GM11168 (cell line): ENCODE data around the gene HIVEP2.
"Not testable (repeated sequence)": the region's sequence is repeated elsewhere in the genome, so short reads cannot be mapped to it uniquely, and the experiment has no call there.

Experiments
- in situ Hi-C: fragments of 300-500 bp; cut with MboI; formaldehyde crosslinking; loops from one replicate; pipeline ENCODE4 v1.12.0; 2022; ENCODE audit warnings: low sequenced_read_pairs; ENCODE audit not compliant: unreplicated experiment

Gene HIVEP2, protein sequence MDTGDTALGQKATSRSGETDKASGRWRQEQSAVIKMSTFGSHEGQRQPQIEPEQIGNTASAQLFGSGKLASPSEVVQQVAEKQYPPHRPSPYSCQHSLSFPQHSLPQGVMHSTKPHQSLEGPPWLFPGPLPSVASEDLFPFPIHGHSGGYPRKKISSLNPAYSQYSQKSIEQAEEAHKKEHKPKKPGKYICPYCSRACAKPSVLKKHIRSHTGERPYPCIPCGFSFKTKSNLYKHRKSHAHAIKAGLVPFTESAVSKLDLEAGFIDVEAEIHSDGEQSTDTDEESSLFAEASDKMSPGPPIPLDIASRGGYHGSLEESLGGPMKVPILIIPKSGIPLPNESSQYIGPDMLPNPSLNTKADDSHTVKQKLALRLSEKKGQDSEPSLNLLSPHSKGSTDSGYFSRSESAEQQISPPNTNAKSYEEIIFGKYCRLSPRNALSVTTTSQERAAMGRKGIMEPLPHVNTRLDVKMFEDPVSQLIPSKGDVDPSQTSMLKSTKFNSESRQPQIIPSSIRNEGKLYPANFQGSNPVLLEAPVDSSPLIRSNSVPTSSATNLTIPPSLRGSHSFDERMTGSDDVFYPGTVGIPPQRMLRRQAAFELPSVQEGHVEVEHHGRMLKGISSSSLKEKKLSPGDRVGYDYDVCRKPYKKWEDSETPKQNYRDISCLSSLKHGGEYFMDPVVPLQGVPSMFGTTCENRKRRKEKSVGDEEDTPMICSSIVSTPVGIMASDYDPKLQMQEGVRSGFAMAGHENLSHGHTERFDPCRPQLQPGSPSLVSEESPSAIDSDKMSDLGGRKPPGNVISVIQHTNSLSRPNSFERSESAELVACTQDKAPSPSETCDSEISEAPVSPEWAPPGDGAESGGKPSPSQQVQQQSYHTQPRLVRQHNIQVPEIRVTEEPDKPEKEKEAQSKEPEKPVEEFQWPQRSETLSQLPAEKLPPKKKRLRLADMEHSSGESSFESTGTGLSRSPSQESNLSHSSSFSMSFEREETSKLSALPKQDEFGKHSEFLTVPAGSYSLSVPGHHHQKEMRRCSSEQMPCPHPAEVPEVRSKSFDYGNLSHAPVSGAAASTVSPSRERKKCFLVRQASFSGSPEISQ (N-terminal part only)

DNA sequence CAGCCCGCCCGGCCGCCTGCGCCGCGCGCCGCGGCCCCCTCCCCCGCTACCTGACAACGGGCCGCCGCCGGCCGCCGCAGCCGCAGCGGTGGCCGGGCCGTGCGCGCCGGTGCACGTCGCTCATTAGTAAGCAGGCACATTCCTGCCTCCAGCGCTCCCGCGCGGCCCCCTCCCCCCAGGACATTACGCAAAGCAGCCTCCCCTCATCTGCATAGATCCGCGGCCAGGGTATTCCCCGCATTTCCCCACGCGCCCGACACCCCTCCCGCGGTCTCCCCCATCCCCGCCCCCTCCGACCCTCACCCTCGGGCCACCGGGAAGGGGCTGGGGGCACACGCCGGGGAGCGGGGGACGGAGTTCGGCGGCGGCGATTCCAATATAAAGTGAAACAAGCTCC lies at the start of gene HIVEP2:
Gene HIVEP2, minus strand, starts transcription at position 128 of the 397 bp plus-strand sequence. CDS start 170,438 bp downstream, outside the sequence.
- in situ Hi-C loops, result no loop called here

- in situ Hi-C loops, result no loop called here
Observed at GRCh38 chr6:142993977-142994376, 49.0 kb upstream of the HIVEP2 start.

GRCh38 chr6:142987490-142987889 lies 42.5 kb upstream of the HIVEP2 start:
- in situ Hi-C loops, result no loop called here

GRCh38 chr6:142985281-142985680 lies 40.3 kb upstream of the HIVEP2 start:
- in situ Hi-C loops, result no loop called here

- in situ Hi-C loops, result no loop called here
Observed at GRCh38 chr6:142984386-142984785, 39.4 kb upstream of the HIVEP2 start.

DNA sequence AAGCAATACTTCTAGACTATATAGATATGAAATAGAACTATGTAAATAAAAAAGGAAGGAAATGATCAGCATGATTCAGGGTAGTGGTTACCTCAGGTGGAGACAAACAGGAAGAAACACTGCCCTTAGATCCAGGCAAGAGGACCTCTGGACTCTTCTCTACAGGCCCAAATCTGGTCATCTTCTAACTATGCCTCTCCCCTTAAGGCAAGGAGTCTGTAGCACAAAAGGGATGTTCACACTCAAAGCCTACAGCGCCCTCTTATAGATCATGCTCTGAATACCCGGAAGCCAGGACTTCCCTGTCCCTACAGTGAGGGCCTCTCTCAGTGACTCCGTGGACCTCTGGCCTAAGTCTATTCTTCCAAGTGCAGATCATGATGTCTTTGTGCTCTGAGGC lies 30.4 kb upstream of the HIVEP2 start:
- in situ Hi-C loops, result no loop called here

DNA sequence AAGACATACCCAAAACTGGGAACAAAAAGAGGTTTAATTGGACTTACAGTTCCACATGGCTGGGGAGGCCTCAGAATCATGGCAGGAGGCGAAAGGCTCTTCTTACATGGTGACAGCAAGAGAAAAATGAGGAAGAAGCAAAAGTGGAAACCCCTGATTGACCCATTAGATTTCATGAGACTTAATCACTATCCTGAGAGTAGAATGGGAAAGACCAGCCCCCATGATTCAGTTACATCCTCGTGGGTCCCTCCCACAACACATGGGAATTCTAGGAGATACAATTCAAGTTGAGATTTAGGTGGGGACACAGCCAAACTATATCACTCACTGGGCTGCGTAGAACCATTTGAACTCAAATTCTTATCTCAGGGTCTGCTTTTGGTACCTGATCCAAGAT lies 26.0 kb upstream of the HIVEP2 start:
- in situ Hi-C loops, result not testable (repeated sequence)

DNA sequence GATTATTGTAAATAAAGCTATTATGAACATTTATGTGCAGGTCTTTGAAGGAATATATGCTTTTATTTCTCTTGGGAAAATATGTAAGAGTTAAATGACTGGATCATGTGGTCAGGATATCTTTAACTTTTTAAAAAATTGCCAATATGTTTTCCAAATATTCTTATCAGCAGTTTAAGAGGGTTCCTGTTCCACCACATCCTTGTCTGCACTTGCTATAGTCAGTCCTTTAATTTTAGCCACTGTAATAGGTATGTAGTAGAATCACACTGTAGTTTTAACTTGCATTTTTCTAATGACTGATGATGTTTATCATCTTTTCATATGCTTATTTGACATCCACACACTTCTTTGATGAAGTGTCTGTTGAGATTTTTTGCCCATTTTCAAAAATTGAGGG lies 23.6 kb upstream of the HIVEP2 start:
- in situ Hi-C loops, result no loop called here

GRCh38 chr6:142966294-142966693 lies 21.3 kb upstream of the HIVEP2 start:
- in situ Hi-C loops, result no loop called here

DNA sequence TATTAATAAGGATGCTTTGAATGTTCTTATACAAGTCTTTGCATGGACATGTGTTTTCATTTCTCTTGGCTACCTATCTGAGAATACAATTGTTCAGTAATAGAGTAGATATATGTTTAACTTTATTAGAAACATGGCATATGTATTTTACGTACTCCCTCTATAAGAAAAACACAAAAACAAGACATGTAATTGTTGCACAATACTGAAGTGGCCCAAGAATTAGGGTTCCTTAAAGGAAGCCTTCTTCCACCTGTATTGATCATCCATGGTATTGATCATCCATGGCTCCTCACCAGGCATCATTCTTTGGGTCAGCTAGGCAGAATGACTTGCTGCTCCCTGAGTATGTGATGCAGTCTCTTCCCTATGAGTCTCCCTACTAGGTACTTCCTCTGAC lies 20.2 kb upstream of the HIVEP2 start:
- in situ Hi-C loops, result no loop called here

DNA sequence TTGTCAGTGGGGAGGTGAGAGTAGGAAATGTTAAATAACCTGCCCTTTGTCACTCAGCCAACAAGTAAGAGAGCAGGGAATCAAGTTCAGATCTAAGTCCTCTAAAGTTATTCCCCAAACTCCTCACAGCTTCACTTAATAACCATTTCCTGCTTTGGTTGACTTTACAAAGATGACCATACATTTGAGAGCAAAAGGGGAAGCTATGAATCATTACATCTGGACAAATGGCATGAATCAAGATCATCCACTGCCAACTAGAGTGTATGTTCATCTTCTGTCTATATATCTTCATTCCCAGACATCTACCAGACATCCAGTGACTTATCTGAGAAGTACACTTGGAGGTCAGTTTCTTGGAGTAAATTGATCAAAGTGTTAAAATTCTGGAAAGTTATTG lies 15.1 kb upstream of the HIVEP2 start:
- in situ Hi-C loops, result no loop called here

GRCh38 chr6:142958343-142958742 lies 13.4 kb upstream of the HIVEP2 start:
- in situ Hi-C loops, result no loop called here

- in situ Hi-C loops, result no loop called here
Observed at GRCh38 chr6:142956726-142957125, 11.8 kb upstream of the HIVEP2 start.

DNA sequence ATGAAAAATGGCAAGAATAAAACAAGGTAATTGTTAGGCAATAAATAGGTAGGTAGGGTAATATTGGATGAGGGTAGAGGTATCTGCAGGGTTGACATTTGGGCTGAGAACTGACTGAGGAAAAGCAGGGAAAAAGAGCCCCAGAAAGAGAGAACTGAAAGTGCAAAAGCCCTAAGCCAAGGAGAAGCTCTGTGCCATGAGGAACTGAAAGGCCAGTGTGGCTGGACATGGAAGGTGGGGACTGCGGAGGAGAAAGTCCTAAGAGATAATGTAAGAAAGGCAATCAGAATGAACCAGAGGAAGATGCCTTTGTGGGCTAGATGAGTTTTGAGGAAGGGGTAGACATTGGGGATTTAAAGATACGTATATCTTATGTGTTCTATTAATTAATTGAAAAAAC lies 9.9 kb upstream of the HIVEP2 start:
- in situ Hi-C loops, result no loop called here

GRCh38 chr6:142953373-142954273 lies 8.6 kb upstream of the HIVEP2 start:
- in situ Hi-C loops, result no loop called here

DNA sequence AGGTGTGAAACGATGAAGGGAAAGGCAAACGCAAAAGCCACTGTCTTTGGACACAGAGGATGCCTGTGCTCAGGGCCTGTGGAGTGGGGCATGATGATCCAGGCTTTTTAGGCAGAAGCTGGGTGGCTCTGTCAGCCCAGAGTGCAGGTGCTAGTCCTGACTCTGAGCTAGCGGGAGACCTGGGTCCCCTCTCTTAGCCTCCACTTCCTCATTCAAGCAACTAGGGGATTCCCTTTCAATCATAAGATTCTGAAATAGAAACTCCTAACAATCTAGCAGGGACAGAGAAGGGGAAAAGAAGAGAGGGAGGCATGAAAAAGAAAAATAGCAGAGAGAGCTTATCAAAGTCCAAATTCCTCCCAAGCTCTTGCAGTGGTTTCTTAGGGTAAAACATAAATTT lies 7.6 kb upstream of the HIVEP2 start:
- in situ Hi-C loops, result no loop called here

- in situ Hi-C loops, result no loop called here
Observed at GRCh38 chr6:142950291-142950690, 5.3 kb upstream of the HIVEP2 start.

GRCh38 chr6:142947714-142948480 lies 2.9 kb upstream of the HIVEP2 start:
- in situ Hi-C loops, result no loop called here
